ENCODE measurements around the gene SPG7.

SPG7 gene

GRCh38 chr16:89548344-89549006 is 40.3 kb downstream of the SPG7 start:
- no peak for TF ChIP-seq CTCF (conservative IDR thresholded peaks at IDR 0.05; ENCODE audit: control insufficient read depth, insufficient read depth, low read depth, low read length)
- H3K4me3 ChIP-seq (ENCODE audit: control insufficient read depth, low read depth, low read length), result no peak overlapping the region
- DNase-seq (ENCODE audit: low read depth), result no peak

DNA sequence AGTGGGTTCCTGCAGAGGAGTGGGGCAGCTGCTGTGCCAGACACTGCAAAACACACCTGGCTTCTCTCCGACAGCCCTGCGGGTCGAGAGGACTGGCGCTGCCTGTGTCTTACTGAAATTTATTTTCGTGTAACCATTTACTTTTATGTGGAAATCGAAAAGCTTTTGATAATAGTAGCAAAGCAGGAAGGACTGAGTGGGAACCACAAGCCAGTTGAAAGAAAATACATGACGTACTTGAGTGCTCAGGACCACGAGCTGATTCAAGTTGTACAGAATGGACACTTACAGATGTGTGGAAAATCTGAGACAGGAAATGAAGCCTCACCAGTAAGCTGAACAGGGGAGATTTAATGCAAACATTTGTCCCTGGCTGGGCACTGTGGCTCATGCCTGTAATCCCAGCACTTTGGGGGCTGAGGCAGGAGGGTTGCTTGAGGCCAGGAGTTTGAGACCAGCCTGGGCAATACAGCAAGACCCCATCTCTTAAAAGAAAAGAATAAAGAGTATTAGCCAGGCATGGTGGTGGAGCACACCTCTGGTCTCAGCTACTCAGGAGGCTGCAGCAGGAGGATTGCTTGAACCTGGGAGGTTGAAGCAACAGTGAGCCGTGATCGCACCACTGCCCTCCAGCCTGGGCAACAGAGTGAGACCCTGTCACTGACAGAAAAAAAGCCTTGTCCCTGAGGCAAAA is 41.0 kb downstream of the SPG7 start:
- DNase-seq (ENCODE audit: low read depth), result no peak
- no peak overlapping the region for H3K4me3 ChIP-seq (ENCODE audit: control insufficient read depth, low read depth, low read length)
- TF ChIP-seq CTCF (conservative IDR thresholded peaks at IDR 0.05; ENCODE audit: control insufficient read depth, insufficient read depth, low read depth, low read length), result no peak

GRCh38 chr16:89550421-89551007 is 42.3 kb downstream of the SPG7 start:
- TF ChIP-seq CTCF (conservative IDR thresholded peaks at IDR 0.05; ENCODE audit: control insufficient read depth, insufficient read depth, low read depth, low read length), result no peak
- peak; percentile 35 for DNase-seq (ENCODE audit: low read depth)
- H3K4me3 ChIP-seq (ENCODE audit: control insufficient read depth, low read depth, low read length), result no peak overlapping the region

DNA sequence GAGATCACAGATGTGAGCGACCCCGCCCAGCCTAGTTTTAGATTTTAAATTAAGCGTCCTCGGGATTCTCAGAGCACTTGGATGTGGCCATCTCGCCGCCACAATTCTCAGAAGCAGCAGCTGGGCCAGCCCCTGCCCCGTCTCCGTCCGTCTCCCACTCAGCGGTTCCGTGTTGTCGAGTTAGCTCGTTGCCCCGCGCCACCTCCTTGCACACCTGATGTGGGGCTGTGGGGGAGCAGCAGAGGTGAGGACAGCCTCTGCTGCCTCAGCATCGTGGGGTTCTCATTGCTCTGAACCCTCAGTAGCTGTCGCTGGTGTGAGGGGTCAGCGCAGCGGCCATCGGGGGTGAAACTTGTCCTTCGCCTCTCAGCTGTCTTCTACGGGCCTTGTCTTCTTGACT is 44.1 kb downstream of the SPG7 start:
- no peak overlapping the region for H3K4me3 ChIP-seq (ENCODE audit: control insufficient read depth, low read depth, low read length)
- DNase-seq (ENCODE audit: low read depth), result no peak
- TF ChIP-seq CTCF (conservative IDR thresholded peaks at IDR 0.05; ENCODE audit: control insufficient read depth, insufficient read depth, low read depth, low read length), result no peak

GRCh38 chr16:89552913-89553312 is 44.7 kb downstream of the SPG7 start:
- TF ChIP-seq CTCF (conservative IDR thresholded peaks at IDR 0.05; ENCODE audit: control insufficient read depth, insufficient read depth, low read depth, low read length), result no peak
- DNase-seq (ENCODE audit: low read depth), result no peak
- H3K4me3 ChIP-seq (ENCODE audit: control insufficient read depth, low read depth, low read length), result no peak overlapping the region

GRCh38 chr16:89553733-89554132 is 45.5 kb downstream of the SPG7 start:
- no peak for TF ChIP-seq CTCF (conservative IDR thresholded peaks at IDR 0.05; ENCODE audit: control insufficient read depth, insufficient read depth, low read depth, low read length)
- H3K4me3 ChIP-seq (ENCODE audit: control insufficient read depth, low read depth, low read length), result no peak overlapping the region
- DNase-seq (ENCODE audit: low read depth), result no peak
